Brain microvascular endothelial cell (primary cell): Measurements from ENCODE around the gene SUMF1.

Source experiments
- DNase-seq: peaks from one replicate; pipeline ENCODE4 v3.0.0-alpha.2; 2020
- H3K27ac ChIP-seq: fragments of 250-450 bp; sonication (Bioruptor Pico); 2 replicates; pipeline ENCODE4 v1.5.1; 2020; ENCODE audit warnings: mild to moderate bottlenecking, moderate library complexity
- H3K27me3 ChIP-seq: fragments of 250-450 bp; sonication (Bioruptor Pico); replicated peaks from 2 replicates; pipeline ENCODE4 v1.5.1; 2020; ENCODE audit warnings: mild to moderate bottlenecking
- H3K36me3 ChIP-seq: fragments of 250-450 bp; sonication (Bioruptor Pico); replicated peaks from 2 replicates; pipeline ENCODE4 v1.5.1; 2020; ENCODE audit warnings: mild to moderate bottlenecking
- H3K4me3 ChIP-seq: 2 replicates; pipeline ENCODE4 v1.5.1; 2011; ENCODE audit warnings: low read depth, mild to moderate bottlenecking, control low read depth, low read length, moderate library complexity
- in situ Hi-C: cut with HindIII; loops from 2 replicates; pipeline ENCODE4 v1.10.0; 2017; ENCODE audit warnings: low sequenced_read_pairs, low pct_ligation_motif_present
- TF ChIP-seq, protein P1 (sequence below): IDR thresholded peaks from 2 replicates; pipeline ENCODE4 v1.5.1; 2011; ENCODE audit warnings: low read depth, mild to moderate bottlenecking, moderate library complexity, low read length, control low read depth, inconsistent platforms; ENCODE audit errors: missing control alignments

Gene SUMF1

DNA sequence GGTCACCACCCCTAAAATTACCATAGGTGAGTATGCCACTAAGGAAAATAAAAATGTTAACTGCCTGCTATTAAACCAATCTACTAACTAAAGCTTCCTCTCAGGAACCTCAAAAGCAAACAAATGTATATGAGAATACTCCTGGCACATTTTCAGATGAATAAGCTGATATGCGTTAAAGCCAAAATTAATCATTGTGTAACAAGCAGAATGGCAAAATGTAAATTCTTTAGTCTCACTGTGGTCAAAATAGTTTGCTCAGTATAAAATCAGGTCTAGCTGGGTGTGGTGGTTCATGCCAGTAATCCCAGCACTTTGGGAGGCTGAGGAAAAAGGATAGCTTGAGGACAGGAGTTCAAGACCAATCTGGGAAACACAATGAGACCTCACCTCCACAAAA is 53.6 kb downstream of the SUMF1 start:
- Histone ChIP-seq H3K27ac (no peak overlapping the region), H3K36me3 (no peaks in the 10 kb centered on the region), H3K4me3 (no peak overlapping the region), H3K27me3 (no peaks in the 10 kb centered on the region)
- DNase-seq: no peak
- TF ChIP-seq, protein P1, sequence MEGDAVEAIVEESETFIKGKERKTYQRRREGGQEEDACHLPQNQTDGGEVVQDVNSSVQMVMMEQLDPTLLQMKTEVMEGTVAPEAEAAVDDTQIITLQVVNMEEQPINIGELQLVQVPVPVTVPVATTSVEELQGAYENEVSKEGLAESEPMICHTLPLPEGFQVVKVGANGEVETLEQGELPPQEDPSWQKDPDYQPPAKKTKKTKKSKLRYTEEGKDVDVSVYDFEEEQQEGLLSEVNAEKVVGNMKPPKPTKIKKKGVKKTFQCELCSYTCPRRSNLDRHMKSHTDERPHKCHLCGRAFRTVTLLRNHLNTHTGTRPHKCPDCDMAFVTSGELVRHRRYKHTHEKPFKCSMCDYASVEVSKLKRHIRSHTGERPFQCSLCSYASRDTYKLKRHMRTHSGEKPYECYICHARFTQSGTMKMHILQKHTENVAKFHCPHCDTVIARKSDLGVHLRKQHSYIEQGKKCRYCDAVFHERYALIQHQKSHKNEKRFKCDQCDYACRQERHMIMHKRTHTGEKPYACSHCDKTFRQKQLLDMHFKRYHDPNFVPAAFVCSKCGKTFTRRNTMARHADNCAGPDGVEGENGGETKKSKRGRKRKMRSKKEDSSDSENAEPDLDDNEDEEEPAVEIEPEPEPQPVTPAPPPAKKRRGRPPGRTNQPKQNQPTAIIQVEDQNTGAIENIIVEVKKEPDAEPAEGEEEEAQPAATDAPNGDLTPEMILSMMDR: no peak
- in situ Hi-C loops: no loop called here

DNA sequence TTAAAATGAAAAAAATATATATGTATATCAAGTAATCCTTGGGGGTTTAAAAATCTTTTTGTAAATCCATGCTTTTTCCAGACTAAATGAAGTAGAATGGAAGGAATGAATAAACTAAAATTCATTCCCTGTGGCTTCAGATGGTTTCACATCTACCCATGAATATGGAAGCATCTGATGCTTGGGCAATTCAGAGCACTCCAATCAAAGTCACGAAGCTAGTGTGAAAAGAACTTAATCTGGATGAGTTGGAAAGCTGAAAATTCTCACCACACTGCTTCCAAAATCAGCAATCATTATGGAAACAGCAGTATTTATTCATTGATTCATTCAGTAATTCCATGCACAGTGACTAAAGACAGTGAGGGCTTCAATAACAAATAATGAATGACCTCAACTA is 55.2 kb downstream of the SUMF1 start:
- no peak for DNase-seq
- Histone ChIP-seq H3K36me3 (no peaks in the 10 kb centered on the region), H3K4me3 (no peak overlapping the region), H3K27ac (no peak overlapping the region), H3K27me3 (no peaks in the 10 kb centered on the region)
- TF ChIP-seq, protein P1: no peak
- in situ Hi-C loops: no loop called here

DNA sequence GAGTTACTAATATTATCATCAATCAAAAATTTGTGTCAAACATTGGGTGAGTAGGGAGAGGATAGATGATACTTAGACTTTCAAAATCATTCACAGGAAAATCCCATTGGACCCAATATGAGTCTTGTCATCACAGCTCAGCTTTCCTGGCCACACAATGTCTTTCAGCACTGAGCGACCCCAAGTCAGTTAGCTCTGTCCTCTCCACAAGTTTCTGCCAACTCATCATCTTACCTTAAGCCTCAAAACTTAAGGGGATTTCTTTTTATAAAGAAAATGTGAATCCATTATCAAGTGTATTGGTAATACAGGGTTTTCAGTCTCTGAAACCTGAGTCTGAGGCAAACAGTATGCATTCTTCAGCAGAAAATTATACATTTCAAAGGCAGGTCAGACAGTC is 55.8 kb downstream of the SUMF1 start:
- no peak overlapping the region for H3K4me3 ChIP-seq
- TF ChIP-seq, protein P1: no peak
- no peak for DNase-seq
- no peaks in the 10 kb centered on the region for H3K27me3 ChIP-seq
- no peaks in the 10 kb centered on the region for H3K36me3 ChIP-seq
- H3K27ac ChIP-seq: no peak overlapping the region
- in situ Hi-C loops: no loop called here

DNA sequence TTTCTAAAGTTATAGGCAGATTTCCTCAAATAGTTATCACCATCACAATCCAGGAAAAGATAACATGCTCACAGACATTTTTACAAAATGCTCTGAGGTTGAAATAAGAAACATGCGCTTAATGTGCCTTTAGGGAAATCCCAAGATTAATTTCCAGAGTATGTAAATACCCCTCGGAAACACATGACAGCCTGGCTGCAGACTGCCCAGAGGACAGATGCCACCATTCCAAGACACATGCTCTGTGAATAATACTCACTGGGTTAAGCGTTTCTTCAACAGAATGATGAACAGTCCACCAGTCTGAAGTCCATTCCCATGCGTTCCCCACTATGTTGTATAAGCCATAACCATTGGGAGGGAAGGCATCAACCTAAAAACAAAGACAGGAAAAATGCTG is 56.5 kb downstream of the SUMF1 start:
- no peak for DNase-seq
- H3K4me3 ChIP-seq: no peak overlapping the region
- no peak overlapping the region for H3K27ac ChIP-seq
- H3K27me3 ChIP-seq: no peaks in the 10 kb centered on the region
- TF ChIP-seq, protein P1: no peak
- H3K36me3 ChIP-seq: no peaks in the 10 kb centered on the region
- in situ Hi-C loops: no loop called here

DNA sequence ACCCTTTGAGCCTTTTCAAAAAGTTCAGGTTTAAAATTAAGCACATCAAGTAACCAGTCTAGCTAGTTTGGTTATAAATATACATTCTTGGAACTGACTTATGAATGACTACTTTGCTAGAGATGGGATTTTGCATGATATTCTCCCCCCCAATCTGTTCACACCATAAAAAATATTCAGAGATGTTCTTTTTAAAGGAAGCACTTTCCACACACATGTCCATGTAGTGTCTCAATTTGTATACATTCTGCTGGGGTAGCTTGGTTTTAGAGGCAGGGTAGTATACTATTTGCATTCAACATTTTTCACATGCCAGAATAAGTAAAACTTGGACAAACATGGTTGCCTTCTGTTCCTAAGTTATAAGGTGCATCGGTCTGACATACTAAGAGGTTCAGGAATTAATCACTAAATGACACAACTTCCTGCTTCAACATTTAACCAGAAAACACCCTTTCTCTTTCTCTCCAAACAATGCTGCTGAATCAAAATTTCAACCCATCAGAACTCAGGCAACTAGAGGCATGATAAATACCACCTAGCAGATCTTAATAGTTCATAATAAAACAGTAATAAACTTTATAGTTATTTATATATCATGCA is 57.0 kb downstream of the SUMF1 start:
- no peaks in the 10 kb centered on the region for H3K27me3 ChIP-seq
- H3K27ac ChIP-seq: no peak overlapping the region
- in situ Hi-C loops: no loop called here
- no peak overlapping the region for H3K4me3 ChIP-seq
- DNase-seq: no peak
- H3K36me3 ChIP-seq: no peaks in the 10 kb centered on the region
- TF ChIP-seq, protein P1: no peak

DNA sequence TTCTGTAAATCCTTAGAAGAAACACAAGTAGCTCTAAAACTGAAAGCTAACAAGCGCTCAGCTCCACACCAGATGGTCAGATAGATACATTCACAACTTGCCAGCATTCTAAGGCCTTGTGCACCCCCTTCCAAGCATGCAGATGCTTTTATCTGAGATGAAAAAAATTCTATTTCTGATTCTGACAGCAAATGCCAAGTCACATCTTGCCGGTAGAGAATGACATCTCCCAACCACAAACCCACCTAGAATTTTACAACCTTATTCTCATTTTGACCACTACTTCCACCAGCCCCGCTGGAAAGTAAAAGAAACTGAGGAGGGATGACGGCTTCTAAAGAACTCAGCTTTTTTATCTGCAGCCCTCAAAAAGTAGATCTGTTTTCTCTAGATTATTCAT is 57.7 kb downstream of the SUMF1 start:
- H3K27me3 ChIP-seq: no peaks in the 10 kb centered on the region
- no peak overlapping the region for H3K4me3 ChIP-seq
- no peak for DNase-seq
- TF ChIP-seq, protein P1: no peak
- H3K27ac ChIP-seq: no peak overlapping the region
- in situ Hi-C loops: no loop called here
- H3K36me3 ChIP-seq: no peaks in the 10 kb centered on the region
